Measurements from ENCODE around the gene ZNF280D. TPM values are rescaled to one million over a fixed set of nuclear protein-coding genes. Genes with fewer than 3 reads are reported as not detected.

ZNF280D gene
- total RNA-seq, 1 experiment from 2014 or later, result 25.3 TPM

GRCh38 chr15:56678571-56678970 lies 54.7 kb downstream of the ZNF280D start:
- Histone ChIP-seq H3K79me2 (ENCODE audit: insufficient read depth, low read length) (no peaks in the 10 kb centered on the region), H3K9ac (ENCODE audit: low read length) (no peak overlapping the region), H3K9me2 (ENCODE audit: insufficient read depth) (no peaks in the 10 kb centered on the region), H3K4me1 (ENCODE audit: control insufficient read depth in 1 of 2, insufficient read depth in 2 of 2, low read length in 2 of 2) (no peaks in the 10 kb centered on the region), H2AFZ (ENCODE audit: low read depth, low read length, poor library complexity, severe bottlenecking) (no peak overlapping the region), H3K4me2 (ENCODE audit: low read length) (no peak overlapping the region), H3K27me3 (ENCODE audit: insufficient read depth, low read length) (no peaks in the 10 kb centered on the region), H3K4me3 (replicated peaks in 1 of 2; ENCODE audit: low read depth in 1 of 2, low read length in 2 of 2) (no peak overlapping the region), H3K27ac (ENCODE audit: low read depth, low read length) (no peak overlapping the region), H3K9me3 (ENCODE audit: control insufficient read depth in 1 of 2, insufficient read depth in 1 of 2, low read depth in 1 of 2, low read length in 2 of 2) (no peaks in the 10 kb centered on the region), H3K36me3 (ENCODE audit: control insufficient read depth in 1 of 2, insufficient read depth in 2 of 2, low read length in 2 of 2) (no peaks in the 10 kb centered on the region), H4K20me1 (ENCODE audit: insufficient read depth) (no peaks in the 10 kb centered on the region)
- BruUV-seq (replicated peaks), result no TSS peak
- no peak for DNase-seq (ENCODE audit: low read depth, low spot score)
- POLR2A ChIA-PET, result no interaction called here
- no peak for TF ChIP-seq TCF7L2 (IDR thresholded peaks at IDR 0.05; ENCODE audit: borderline replicate concordance, extremely low read depth, insufficient read depth, insufficient read length)
- no peak for TF ChIP-seq ZBTB33 (IDR thresholded peaks at IDR 0.05; ENCODE audit: extremely low read depth, insufficient replicate concordance, low read length)
- no peak for TF ChIP-seq SRF (IDR thresholded peaks at IDR 0.05; ENCODE audit: low read depth)
- no peak for TF ChIP-seq REST (IDR thresholded peaks at IDR 0.05; ENCODE audit: low read depth)
- TF ChIP-seq POLR2AphosphoS5 (IDR thresholded peaks at IDR 0.05; ENCODE audit: low read depth, low read length), result no peak
- no peak for TF ChIP-seq ZNF274 (IDR thresholded peaks at IDR 0.05; ENCODE audit: low read depth, low read length)
- TF ChIP-seq ZFX (IDR thresholded peaks at IDR 0.05), result no peak
- no peak for TF ChIP-seq RAD21 (IDR thresholded peaks at IDR 0.05; ENCODE audit: low read depth)
- no peak for TF ChIP-seq SIN3A (IDR thresholded peaks at IDR 0.05; ENCODE audit: low read depth)
- no peak for TF ChIP-seq CTCF (IDR thresholded peaks at IDR 0.05 in 2 of 3, conservative IDR thresholded peaks at IDR 0.05 in 1 of 3; ENCODE audit: borderline replicate concordance in 1 of 3, insufficient read depth in 1 of 3, low read depth in 2 of 3, low read length in 2 of 3)
- TF ChIP-seq CBX3 (IDR thresholded peaks at IDR 0.05; ENCODE audit: low read depth), result no peak
- no peak for TF ChIP-seq FOSL1 (IDR thresholded peaks at IDR 0.05; ENCODE audit: low read depth)
- intact Hi-C loops (cut with micrococcal nuclease), result no loop called here
- no peak for ATAC-seq
- RAD21 ChIA-PET (ENCODE audit: low non-redundant PET in 1 of 2, low total read pairs in 2 of 2, uncharacterized antibody in 2 of 2, unreplicated experiment in 2 of 2), result no interaction called here
- CTCF ChIA-PET, result no interaction called here
